T-cell (primary cell): ENCODE data around the gene ARL6IP1. TPM values are rescaled to one million over a fixed set of nuclear protein-coding genes. Genes with fewer than 3 reads are reported as not detected.

Experiments
- ATAC-seq, 4 experiments: fragments of 200-7000 bp in 3 of 4; fragments of 150-1000 bp in 1 of 4; cut with Tn5 transposase; replicated peaks in 1 of 4; 1 replicate in 3 of 4; 2 replicates in 1 of 4; pipeline ENCODE4 v1.10.0; 2021; ENCODE audit warnings: moderate library complexity in 3 of 4, mild to moderate bottlenecking in 2 of 4, moderate number of reproducible peaks in 1 of 4
- CTCF ChIA-PET, 2 donors: fragments of 300-600 bp; sonication (Branson Sonifier 250); formaldehyde crosslinking; loops; one replicate each; lab custom pipeline; 2022; ENCODE audit warnings: antibody characterized with exemption in 2 of 2; lab: Charles Lee
- POLR2A ChIA-PET, 2 donors: fragments of 300-600 bp; sonication (Branson Sonifier 250); formaldehyde crosslinking; loops; one replicate each; lab custom pipeline; 2022; ENCODE audit warnings: antibody characterized with exemption in 2 of 2; lab: Charles Lee
- DNase-seq, 35 experiments: peaks; one replicate each; pipeline versions ENCODE4 v3.0.0 to v3.0.0-alpha.2; 2013 to 2023
- H3K27ac ChIP-seq: one replicate; pipeline ENCODE4 v1.5.1; 2013; ENCODE audit warnings: low read length
- H3K27me3 ChIP-seq, 2 experiments: replicated peaks in 1 of 2; 1 replicate in 1 of 2; 2 replicates in 1 of 2; pipeline versions ENCODE4 v1.6.1 to v1.7.0; 2013; ENCODE audit warnings: low read length in 1 of 2, mixed read lengths in 1 of 2; ENCODE audit not compliant: control insufficient read depth in 2 of 2, insufficient read depth in 2 of 2; ENCODE audit errors: extremely low read depth in 1 of 2
- H3K36me3 ChIP-seq, 2 donors: 1 replicate in 1 of 2; 2 replicates in 1 of 2; pipeline versions ENCODE4 v1.6.1 to v1.7.0; 2013; ENCODE audit warnings: low read length in 1 of 2; ENCODE audit not compliant: control insufficient read depth in 2 of 2, insufficient read depth in 1 of 2; ENCODE audit errors: extremely low read depth in 1 of 2
- H3K4me1 ChIP-seq, 2 experiments: 1 replicate in 1 of 2; 2 replicates in 1 of 2; pipeline versions ENCODE4 v1.6.1 to v1.7.0; 2013; ENCODE audit warnings: low read length in 2 of 2, mixed read lengths in 1 of 2; ENCODE audit not compliant: insufficient read depth in 2 of 2, control insufficient read depth in 1 of 2; ENCODE audit errors: extremely low read depth in 1 of 2
- H3K4me3 ChIP-seq, 2 donors: 1 replicate in 1 of 2; 2 replicates in 1 of 2; pipeline versions ENCODE4 v1.5.1 to v1.7.0; 2013; ENCODE audit warnings: mild to moderate bottlenecking in 2 of 2, low read length in 1 of 2, moderate library complexity in 1 of 2; ENCODE audit not compliant: control insufficient read depth in 1 of 2; ENCODE audit errors: extremely low read depth in 1 of 2
- H3K9me3 ChIP-seq: 2 replicates; pipeline ENCODE4 v1.7.0; 2013
- H3K27ac Mint-ChIP-seq, 2 donors: one replicate each; pipeline ENCODE4 v1.8.0; 2020 to 2021; ENCODE audit warnings: mild to moderate bottlenecking in 2 of 2, mixed read lengths in 2 of 2
- H3K27me3 Mint-ChIP-seq, 2 donors: one replicate each; pipeline ENCODE4 v1.8.0; 2021 to 2022; ENCODE audit warnings: mixed read lengths in 2 of 2
- H3K36me3 Mint-ChIP-seq: one replicate; pipeline ENCODE4 v1.8.0; 2021; ENCODE audit warnings: mixed read lengths
- H3K4me1 Mint-ChIP-seq, 3 donors: one replicate each; pipeline ENCODE4 v1.8.0; 2020 to 2022; ENCODE audit warnings: mixed read lengths in 3 of 3, mild to moderate bottlenecking in 1 of 3
- H3K4me3 Mint-ChIP-seq, 3 donors: one replicate each; pipeline ENCODE4 v1.8.0; 2020 to 2022; ENCODE audit warnings: mild to moderate bottlenecking in 3 of 3, mixed read lengths in 3 of 3, moderate library complexity in 3 of 3
- H3K9me3 Mint-ChIP-seq, 3 donors: one replicate each; pipeline ENCODE4 v1.8.0; 2020 to 2022; ENCODE audit warnings: mixed read lengths in 3 of 3
- WGBS: methylation state at CpG from one replicate; pipeline ENCODE4 v1.1.5; 2013; ENCODE audit warnings: missing lambda C conversion rate; ENCODE audit not compliant: insufficient coverage; 5-methylcytosine and 5-hydroxymethylcytosine counted together
- total RNA-seq, 35 experiments: library from RNA in 6 of 35; stranded (reverse) in 6 of 35; fragments of 120-200 nt in 1 of 35; gene quantifications; one replicate each; pipeline versions ENCODE4 v1.2.1 to v1.2.4 and lab custom pipeline; 2013 to 2026

ARL6IP1 gene
- total RNA-seq, 5 donors from 2014 or later (not counting 1 experiment from before 2014, with no cell fraction given), result 78.8 to 122 (median 89.5) TPM

GRCh38 chr16:18802767-18803343 lies 1.5 kb upstream of the ARL6IP1 start:
- Histone ChIP-seq H3K27ac (no peak overlapping the region), H3K4me3 (no peak overlapping the region), H3K27me3 (no peaks in the 10 kb centered on the region), H3K9me3 (no peaks in the 10 kb centered on the region), H3K4me1 (peaks cover 18 to 38% of the 10 kb centered on the region in 2 experiments), H3K36me3 (peaks cover 0 to under 1% of the 10 kb centered on the region in 2 donors)
- peak overlapping the region; percentile 87 to 93 for H3K27ac Mint-ChIP-seq
- H3K4me3 Mint-ChIP-seq, result peak overlapping the region; percentile 90 to 96 (median 91)
- WGBS, result 100% methylated on average over 2 of the region's 16 CpGs
- ChIA-PET CTCF (interaction anchor here in 1 of 2 donors (1.1 to 3.4 kb wide), 2 partner anchors 14 to 142 kb away, joined by 9 to 20 read pairs; no protein-coding TSS in a partner anchor), POLR2A (interaction anchor here in 1 of 2 donors (0.6 kb wide), 1 partner anchor 29 kb away, joined by 4 read pairs; no protein-coding TSS in a partner anchor)
- H3K27me3 Mint-ChIP-seq, result no peaks in the 10 kb centered on the region
- ATAC-seq (no peak), DNase-seq (no peak)
- peaks cover 53 to 68% (median 66%) of the 10 kb centered on the region in 3 donors for H3K4me1 Mint-ChIP-seq
- H3K9me3 Mint-ChIP-seq, result no peaks in the 10 kb centered on the region
- H3K36me3 Mint-ChIP-seq, result peaks cover 11% of the 10 kb centered on the region

- Histone ChIP-seq H3K27ac (peak overlapping the region; percentile 70), H3K4me3 (peak overlapping the region; percentile 78 to 96), H3K36me3 (peaks cover 0 to 15% of the 10 kb centered on the region in 2 donors), H3K4me1 (peaks cover 18 to 38% of the 10 kb centered on the region in 2 experiments), H3K27me3 (no peaks in the 10 kb centered on the region), H3K9me3 (no peaks in the 10 kb centered on the region)
- 0% methylated on average over 11 of the region's 15 CpGs for WGBS
- POLR2A ChIA-PET, result interaction anchor here (1.0 to 3.6 kb wide), 3 partner anchors 11 to 724 kb away, joined by 3 to 42 read pairs (median 12); partner anchors contain the start of gene RPS15A (in 2 of the 2)
- no peaks in the 10 kb centered on the region for H3K9me3 Mint-ChIP-seq
- peaks cover 46 to 71% (median 67%) of the 10 kb centered on the region in 3 donors for H3K4me1 Mint-ChIP-seq
- H3K27me3 Mint-ChIP-seq, result no peaks in the 10 kb centered on the region
- CTCF ChIA-PET, result interaction anchor here in 1 of 2 donors (0.6 to 2.6 kb wide), 11 partner anchors 9 to 755 kb away, joined by 3 to 86 read pairs (median 5); partner anchors contain the start of genes RPS15A and VPS35L
- ATAC-seq, result no peak
- peaks cover 16% of the 10 kb centered on the region for H3K36me3 Mint-ChIP-seq
- peak overlapping the region; percentile 93 to 96 for H3K27ac Mint-ChIP-seq
- peak overlapping the region; percentile 90 to 96 (median 91) for H3K4me3 Mint-ChIP-seq
- DNase-seq, result no peak
These were observed 589 bp downstream of the ARL6IP1 start for GRCh38 chr16:18800775-18801144.

- Histone ChIP-seq H3K27me3 (no peaks in the 10 kb centered on the region), H3K36me3 (peaks cover 0 to 20% of the 10 kb centered on the region in 2 donors), H3K27ac (peak overlapping the region; percentile 70), H3K4me1 (peaks cover 18 to 38% of the 10 kb centered on the region in 2 experiments), H3K4me3 (peak overlapping the region; percentile 78 to 96), H3K9me3 (no peaks in the 10 kb centered on the region)
- Mint-ChIP-seq H3K4me3 (peak overlapping the region; percentile 90 to 96 (median 91)), H3K4me1 (peaks cover 46 to 68% (median 67%) of the 10 kb centered on the region in 3 donors), H3K36me3 (peaks cover 21% of the 10 kb centered on the region), H3K9me3 (no peaks in the 10 kb centered on the region), H3K27me3 (no peaks in the 10 kb centered on the region), H3K27ac (peak overlapping the region; percentile 93 to 96)
- ATAC-seq (no peak), DNase-seq (no peak)
- POLR2A ChIA-PET, result interaction anchor here in 1 of 2 donors (3.6 kb wide), 1 partner anchor 10 kb away, joined by 42 read pairs; the partner anchor contains the start of gene RPS15A
- CTCF ChIA-PET, result interaction anchor here in 1 of 2 donors (1.0 to 2.6 kb wide), 3 partner anchors 10 to 756 kb away, joined by 3 to 86 read pairs (median 11); partner anchors contain the start of gene RPS15A
- WGBS, result 7% methylated on average over 6 of the region's 8 CpGs
These were observed 1.1 kb downstream of the ARL6IP1 start for GRCh38 chr16:18800293-18800692.

GRCh38 chr16:18799500-18799899 lies 1.8 kb downstream of the ARL6IP1 start:
- no peaks in the 10 kb centered on the region for H3K27me3 ChIP-seq
- H3K27ac Mint-ChIP-seq, result peak overlapping the region; percentile 56 to 93
- no peaks in the 10 kb centered on the region for H3K9me3 ChIP-seq
- H3K4me1 Mint-ChIP-seq, result peaks cover 45 to 63% (median 59%) of the 10 kb centered on the region in 3 donors
- no peak overlapping the region for H3K4me3 ChIP-seq
- peak overlapping the region; percentile 90 to 96 (median 91) for H3K4me3 Mint-ChIP-seq
- CTCF ChIA-PET, result interaction anchor here in 1 of 2 donors (1.1 kb wide), 1 partner anchor 9 kb away, joined by 4 read pairs; the partner anchor contains the start of gene RPS15A
- H3K36me3 ChIP-seq, result peaks cover 0 to 25% of the 10 kb centered on the region in 2 donors
- DNase-seq (no peak), ATAC-seq (no peak)
- POLR2A ChIA-PET, result interaction anchor here in 1 of 2 donors (3.6 kb wide), 1 partner anchor 10 kb away, joined by 42 read pairs; the partner anchor contains the start of gene RPS15A
- peaks cover 21% of the 10 kb centered on the region for H3K36me3 Mint-ChIP-seq
- peak overlapping the region; percentile 19 for H3K27ac ChIP-seq
- no peaks in the 10 kb centered on the region for H3K27me3 Mint-ChIP-seq
- no CpG with 5 or more reads among the region's 3 CpGs for WGBS
- H3K4me1 ChIP-seq, result peaks cover 18 to 37% of the 10 kb centered on the region in 2 experiments
- no peaks in the 10 kb centered on the region for H3K9me3 Mint-ChIP-seq

- CTCF ChIA-PET, result no interaction called here
- no peak overlapping the region for H3K4me3 Mint-ChIP-seq
These were observed 3.6 kb downstream of the ARL6IP1 start for GRCh38 chr16:18797746-18798145.

GRCh38 chr16:18796377-18796776 lies 5.0 kb downstream of the ARL6IP1 start:
- Mint-ChIP-seq H3K4me1 (peaks cover 25 to 40% (median 35%) of the 10 kb centered on the region in 3 donors), H3K9me3 (no peaks in the 10 kb centered on the region), H3K4me3 (no peak overlapping the region), H3K36me3 (peaks cover 33% of the 10 kb centered on the region), H3K27ac (peak overlapping the region in 1 of 2 donors; percentile 34), H3K27me3 (no peaks in the 10 kb centered on the region)
- Histone ChIP-seq H3K36me3 (peaks cover 5 to 50% of the 10 kb centered on the region in 2 donors), H3K27ac (no peak overlapping the region), H3K4me1 (peaks cover 13 to 19% of the 10 kb centered on the region in 2 experiments), H3K4me3 (no peak overlapping the region), H3K27me3 (no peaks in the 10 kb centered on the region), H3K9me3 (no peaks in the 10 kb centered on the region)
- ChIA-PET CTCF (no interaction called here), POLR2A (no interaction called here)
- no CpG with 5 or more reads among the region's 1 CpG for WGBS
- DNase-seq (no peak), ATAC-seq (no peak)

More at GRCh38 chr16:18797746-18798145, 3.6 kb downstream of the ARL6IP1 start:
- POLR2A ChIA-PET, result interaction anchor here in 1 of 2 donors (1.0 kb wide), 1 partner anchor 23 kb away, joined by 3 read pairs; no protein-coding TSS in a partner anchor
- no peaks in the 10 kb centered on the region for H3K27me3 ChIP-seq
- peaks cover 5 to 41% of the 10 kb centered on the region in 2 donors for H3K36me3 ChIP-seq
- no peak overlapping the region for H3K27ac Mint-ChIP-seq
- ATAC-seq, result no peak
- H3K36me3 Mint-ChIP-seq, result peaks cover 31% of the 10 kb centered on the region
- peaks cover 13 to 30% of the 10 kb centered on the region in 2 experiments for H3K4me1 ChIP-seq
- H3K9me3 ChIP-seq, result no peaks in the 10 kb centered on the region
- DNase-seq, result no peak
- no peak overlapping the region for H3K4me3 ChIP-seq
- WGBS, result no CpG with 5 or more reads among the region's 4 CpGs
- no peaks in the 10 kb centered on the region for H3K27me3 Mint-ChIP-seq
- H3K9me3 Mint-ChIP-seq, result no peaks in the 10 kb centered on the region
- H3K27ac ChIP-seq, result no peak overlapping the region
- H3K4me1 Mint-ChIP-seq, result peaks cover 30 to 49% (median 43%) of the 10 kb centered on the region in 3 donors
